PFSK-1 (cell line): ENCODE measurements around the gene FBXW11.

Source experiments
- FOXP2 ChIP-seq: optimal IDR thresholded peaks from 2 replicates; pipeline ENCODE3; 2011; ENCODE audit warnings: borderline replicate concordance, control low read depth, inconsistent platforms; ENCODE audit not compliant: insufficient read depth; ENCODE audit errors: extremely low read length, extremely low read depth
- POLR2AphosphoS5 ChIP-seq: IDR thresholded peaks from 2 replicates; pipeline ENCODE4 v1.6.1; 2012; ENCODE audit warnings: low read depth, mild to moderate bottlenecking, control low read depth, low read length, moderate library complexity
- REST ChIP-seq, 2 experiments: IDR thresholded peaks; 2 replicates each; pipeline versions ENCODE4 v1.6.1 to v1.8.0; 2011 to 2012; ENCODE audit warnings: low read depth in 2 of 2, low read length in 2 of 2, control low read depth in 1 of 2, inconsistent platforms in 1 of 2, mild to moderate bottlenecking in 1 of 2, moderate library complexity in 1 of 2; ENCODE audit not compliant: insufficient read depth in 1 of 2
- SIN3A ChIP-seq: IDR thresholded peaks from 2 replicates; pipeline ENCODE4 v1.6.1; 2012; ENCODE audit warnings: mild to moderate bottlenecking, low read length, moderate library complexity, borderline replicate concordance; ENCODE audit not compliant: insufficient read depth
- TAF1 ChIP-seq: IDR thresholded peaks from 2 replicates; pipeline ENCODE4 v1.6.1; 2012; ENCODE audit warnings: low read length, control low read depth, borderline replicate concordance; ENCODE audit not compliant: insufficient read depth

The FBXW11 gene

GRCh38 chr5:171957591-171958251, 48.7 kb downstream of the FBXW11 start:
- TF ChIP-seq POLR2AphosphoS5: no peak
- TF ChIP-seq FOXP2: no peak
- TF ChIP-seq TAF1: no peak
- no peak for TF ChIP-seq SIN3A
- TF ChIP-seq REST (IDR thresholded peaks at IDR 0.05; ENCODE audit: insufficient read depth in 1 of 2, low read depth in 2 of 2, low read length in 2 of 2): no peak

- TF ChIP-seq FOXP2: no peak
- no peak for TF ChIP-seq TAF1
- TF ChIP-seq POLR2AphosphoS5: no peak
- no peak for TF ChIP-seq REST (IDR thresholded peaks at IDR 0.05; ENCODE audit: insufficient read depth in 1 of 2, low read depth in 2 of 2, low read length in 2 of 2)
- TF ChIP-seq SIN3A: no peak
These were observed 49.4 kb downstream of the FBXW11 start for GRCh38 chr5:171956887-171957495.

GRCh38 chr5:171956314-171956713, 50.1 kb downstream of the FBXW11 start:
- TF ChIP-seq POLR2AphosphoS5 (no peak), FOXP2 (no peak), SIN3A (no peak), REST (IDR thresholded peaks at IDR 0.05; ENCODE audit: insufficient read depth in 1 of 2, low read depth in 2 of 2, low read length in 2 of 2) (no peak), TAF1 (no peak)

- TF ChIP-seq POLR2AphosphoS5 (no peak), TAF1 (no peak), FOXP2 (no peak), SIN3A (no peak), REST (IDR thresholded peaks at IDR 0.05; ENCODE audit: insufficient read depth in 1 of 2, low read depth in 2 of 2, low read length in 2 of 2) (no peak)
These were observed 50.7 kb downstream of the FBXW11 start for GRCh38 chr5:171955761-171956160.

GRCh38 chr5:171954721-171955120, 51.7 kb downstream of the FBXW11 start:
- no peak for TF ChIP-seq SIN3A
- no peak for TF ChIP-seq POLR2AphosphoS5
- no peak for TF ChIP-seq FOXP2
- TF ChIP-seq REST (IDR thresholded peaks at IDR 0.05; ENCODE audit: insufficient read depth in 1 of 2, low read depth in 2 of 2, low read length in 2 of 2): no peak
- no peak for TF ChIP-seq TAF1
